Measurements from ENCODE around the gene PDGFD.

Gene PDGFD

DNA sequence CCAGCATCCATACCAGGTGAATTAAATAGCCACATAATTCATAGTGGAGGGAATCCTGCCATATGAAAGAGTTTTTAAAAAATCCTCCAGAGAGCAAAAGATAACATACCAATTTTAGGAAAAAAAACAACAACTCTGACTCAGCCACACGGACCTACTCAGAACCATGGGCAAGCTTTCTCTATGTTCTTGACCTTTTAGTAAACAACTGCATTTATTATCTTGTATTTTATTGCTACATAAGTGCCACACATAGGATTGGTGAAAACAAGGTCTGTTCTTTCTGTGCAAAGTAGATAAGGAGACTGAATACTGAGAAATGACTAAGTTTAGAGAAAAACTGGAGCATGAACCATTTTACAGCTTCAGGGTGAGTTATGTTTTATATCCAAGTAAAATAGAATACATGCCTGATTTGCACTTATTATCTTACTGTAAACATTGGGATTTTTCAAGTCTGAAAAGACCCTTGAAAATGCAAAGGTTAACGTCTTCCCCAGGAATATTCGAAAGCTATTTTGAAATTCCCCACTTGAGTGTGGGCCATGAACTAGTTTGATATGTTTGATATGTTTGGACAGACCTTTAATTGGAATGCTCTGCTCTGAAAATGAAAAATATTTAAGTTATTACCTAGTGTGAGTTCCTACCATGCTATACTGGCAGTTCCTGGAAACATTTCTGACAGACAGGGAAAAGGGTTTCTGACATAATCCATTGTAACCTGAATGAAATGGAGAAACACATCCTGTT is 217.0 kb downstream of the PDGFD start:
- no peak for DNase-seq

DNA sequence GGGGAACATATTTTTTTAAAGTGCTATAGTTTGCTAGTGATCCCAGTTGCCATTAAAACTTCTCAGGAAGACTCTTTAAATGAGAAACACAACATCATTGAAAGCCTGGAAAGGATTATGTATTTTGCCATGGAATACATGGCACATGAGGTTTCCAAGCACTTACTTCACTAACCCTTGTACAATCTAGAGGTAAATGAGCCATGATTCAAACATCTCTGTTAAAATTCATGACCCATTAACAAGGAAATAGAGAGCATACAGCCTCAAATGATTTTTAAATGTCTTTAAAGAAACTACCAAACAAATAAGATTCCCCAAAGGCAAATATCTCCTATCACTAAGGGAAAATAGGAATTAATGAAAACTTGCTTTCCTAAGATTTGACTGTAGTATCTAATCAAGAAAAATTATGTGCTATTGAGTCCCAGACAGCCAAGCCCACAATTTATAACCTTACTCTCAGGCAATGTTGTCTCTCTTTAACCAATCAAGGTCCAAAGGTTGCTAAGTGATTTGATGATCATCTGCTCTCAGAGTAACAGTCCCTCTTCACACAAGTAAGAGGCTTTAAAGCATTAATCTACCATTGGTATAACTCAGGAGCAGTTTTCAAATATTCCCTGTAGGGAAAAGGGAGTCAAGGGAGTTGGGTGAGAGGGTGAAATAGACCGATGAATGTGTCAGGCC is 219.6 kb downstream of the PDGFD start:
- DNase-seq = no peak

DNA sequence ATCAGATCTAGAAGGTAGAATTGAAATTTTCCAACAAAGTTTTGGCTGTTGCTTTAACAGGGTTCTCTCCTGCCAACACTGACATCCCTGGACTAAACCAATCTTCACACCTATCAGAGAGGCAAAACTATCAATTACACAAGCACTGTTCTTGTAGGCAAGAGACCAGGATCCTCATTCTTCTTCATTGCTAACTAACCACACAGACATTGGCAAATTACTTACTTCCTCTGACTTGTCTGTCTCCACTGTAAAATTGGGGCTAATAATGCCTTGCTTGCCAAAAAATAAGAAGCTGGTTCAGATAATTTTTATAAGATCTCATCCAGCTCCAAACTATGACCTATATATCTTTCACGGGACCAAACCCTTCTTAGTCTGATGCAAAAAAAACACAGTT is 221.3 kb downstream of the PDGFD start:
- DNase-seq = no peak

DNA sequence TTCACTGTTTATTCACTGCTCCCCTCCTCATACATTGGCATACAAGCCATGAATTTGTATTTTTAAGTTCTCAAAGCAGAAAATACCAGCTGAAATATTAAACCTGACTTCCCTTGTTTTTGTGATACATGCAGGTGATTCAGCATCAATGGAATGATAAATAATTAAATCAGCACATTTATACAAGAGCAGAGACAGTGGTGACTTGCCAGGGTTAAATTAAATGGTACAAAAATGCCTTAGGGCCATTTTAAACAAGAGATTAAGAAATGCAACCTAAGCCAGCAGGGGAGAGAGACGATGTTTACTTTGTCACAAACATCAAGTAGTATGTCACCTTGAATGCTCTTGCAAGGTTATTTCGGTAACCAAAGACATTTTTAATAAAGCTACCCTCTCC is 223.4 kb downstream of the PDGFD start:
- no peak for DNase-seq

DNA sequence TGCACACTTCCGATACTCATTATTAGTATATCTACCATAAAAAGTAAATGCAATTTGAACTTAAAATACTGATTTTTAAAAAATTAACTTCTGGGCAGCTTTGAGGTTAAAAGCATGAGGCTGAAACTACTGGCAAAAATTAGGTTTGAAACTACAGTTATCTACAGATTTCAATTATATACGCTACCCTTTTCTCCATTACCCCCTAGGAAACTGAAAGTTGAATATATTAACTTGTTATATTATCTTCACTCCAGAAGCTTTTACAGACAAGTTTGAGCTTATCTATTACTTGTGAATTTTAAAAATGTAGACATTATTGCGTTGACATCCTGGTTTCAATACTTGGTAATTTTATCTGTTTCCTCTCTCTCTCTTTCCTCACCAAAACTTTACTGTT is 224.3 kb downstream of the PDGFD start:
- DNase-seq = no peak

DNA sequence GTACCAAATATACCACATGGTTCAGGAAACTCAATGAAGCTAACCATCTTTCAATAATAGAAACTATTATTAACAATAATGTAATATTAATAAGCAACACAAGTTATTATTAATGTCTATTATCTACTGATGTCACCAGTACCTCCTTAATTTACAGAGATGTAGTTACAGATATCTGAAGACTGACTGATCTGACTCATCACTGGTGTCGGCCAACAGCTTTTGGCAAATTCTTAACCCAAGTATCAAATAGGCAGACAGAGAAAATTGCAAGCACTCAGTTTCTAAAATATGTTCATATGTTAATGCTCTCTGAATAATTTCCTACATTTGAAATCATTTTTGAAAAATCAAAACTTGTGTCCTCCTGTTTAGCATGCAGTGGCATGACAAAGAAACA is 227.9 kb downstream of the PDGFD start:
- no peak for DNase-seq

DNA sequence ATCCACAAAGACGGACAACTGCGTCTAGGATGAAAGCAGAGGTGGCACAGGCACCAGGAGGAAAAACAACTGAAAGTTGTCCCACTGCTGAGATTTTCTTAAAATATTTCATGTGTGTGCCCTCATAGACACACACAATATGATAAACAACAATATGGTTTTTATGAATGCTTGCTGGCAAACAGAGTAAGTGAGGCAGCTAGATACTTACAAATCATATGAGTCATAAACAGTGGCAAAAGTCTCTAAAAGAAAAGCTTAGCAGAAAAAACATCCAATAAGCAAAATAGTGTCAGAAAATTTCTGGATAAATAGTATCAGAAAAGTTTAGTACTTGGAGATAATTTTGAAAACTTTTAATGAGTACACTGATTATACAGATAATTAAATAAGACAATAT is 228.7 kb downstream of the PDGFD start:
- DNase-seq = no peak

DNA sequence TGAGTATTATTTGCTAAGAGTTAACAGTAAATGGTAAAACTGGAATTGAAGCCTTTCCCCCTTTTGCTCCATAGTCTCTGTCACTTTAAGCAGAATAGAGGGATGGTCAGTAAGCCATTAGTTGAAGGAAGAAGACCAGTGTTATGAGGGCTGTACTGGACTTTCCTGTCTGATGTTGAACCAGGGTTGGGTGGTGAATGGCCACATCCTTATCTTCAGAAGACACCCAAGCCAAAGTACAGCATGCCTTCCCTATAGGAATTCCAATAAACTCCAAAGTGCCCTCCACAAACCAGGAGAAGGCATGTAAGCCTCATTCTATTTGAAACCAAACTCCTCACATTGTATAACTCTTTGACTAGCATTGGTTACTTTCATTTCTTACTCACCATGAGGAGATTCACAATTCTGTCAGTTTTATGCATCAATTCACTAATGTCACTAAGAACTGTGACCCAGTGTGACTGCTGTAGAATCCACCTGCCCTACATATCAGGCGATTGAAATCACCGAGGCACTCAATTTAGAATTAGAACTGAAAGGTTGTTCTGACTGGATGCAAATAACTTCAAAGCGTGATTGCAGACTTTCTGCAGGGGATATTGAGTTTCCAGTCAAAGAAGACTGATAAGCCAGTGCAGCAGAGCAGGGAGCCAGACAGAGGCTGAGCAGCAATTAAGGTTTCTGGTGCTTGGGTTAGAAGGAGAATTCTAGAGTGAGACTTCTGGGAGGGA is 234.6 kb downstream of the PDGFD start:
- DNase-seq = no peak

DNA sequence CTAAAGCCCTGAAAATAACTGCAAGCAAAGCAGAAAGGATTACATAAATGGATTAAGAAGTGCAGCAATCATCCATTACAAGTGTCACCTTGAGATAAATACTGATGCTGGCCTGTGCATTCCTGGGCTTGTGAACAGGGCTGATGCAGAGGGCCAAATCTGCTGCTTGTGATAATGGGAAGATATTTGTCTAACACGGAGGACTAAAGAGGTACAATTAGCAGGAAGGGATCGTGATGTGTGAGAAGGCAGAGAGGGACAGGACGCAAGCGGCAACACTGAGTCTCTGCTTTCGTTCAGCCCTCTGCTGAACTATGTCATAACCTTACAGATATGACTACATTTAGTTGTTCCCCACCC is 235.2 kb downstream of the PDGFD start:
- DNase-seq = no peak

DNA sequence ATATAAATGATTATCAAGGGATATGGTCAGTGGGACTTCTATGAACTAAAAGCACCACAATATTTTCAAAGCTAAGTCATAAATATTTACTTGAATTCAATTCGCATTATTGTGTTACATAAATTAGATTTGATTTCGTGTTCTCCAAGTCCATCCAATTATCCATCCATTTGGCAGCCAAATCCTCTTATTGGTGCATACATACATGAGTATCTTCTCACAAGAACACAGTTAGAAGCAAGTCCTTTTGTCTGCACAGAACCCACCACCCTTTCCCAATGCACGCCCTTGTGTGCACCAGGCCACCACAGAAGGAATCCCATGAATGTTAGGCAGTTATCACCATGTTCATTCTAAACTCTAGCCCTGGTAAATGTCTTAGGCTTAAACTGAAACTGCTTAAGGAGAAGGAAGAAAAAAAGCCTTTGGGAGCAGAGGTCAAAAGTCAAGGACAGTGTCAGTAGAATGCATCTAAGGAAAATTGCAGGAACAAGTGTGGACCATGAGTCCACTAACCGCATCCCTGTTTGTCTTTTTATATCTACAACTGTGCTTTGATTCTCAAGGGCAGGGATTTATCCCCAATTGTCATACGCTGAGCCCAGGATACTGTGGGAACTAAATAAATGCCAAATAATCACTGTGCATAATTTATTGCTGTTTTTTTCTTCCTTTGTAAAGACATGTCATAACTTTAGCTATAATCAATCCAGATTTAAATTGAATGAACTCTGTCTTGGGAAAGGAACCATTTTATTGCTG is 235.7 kb downstream of the PDGFD start:
- DNase-seq = no peak

DNA sequence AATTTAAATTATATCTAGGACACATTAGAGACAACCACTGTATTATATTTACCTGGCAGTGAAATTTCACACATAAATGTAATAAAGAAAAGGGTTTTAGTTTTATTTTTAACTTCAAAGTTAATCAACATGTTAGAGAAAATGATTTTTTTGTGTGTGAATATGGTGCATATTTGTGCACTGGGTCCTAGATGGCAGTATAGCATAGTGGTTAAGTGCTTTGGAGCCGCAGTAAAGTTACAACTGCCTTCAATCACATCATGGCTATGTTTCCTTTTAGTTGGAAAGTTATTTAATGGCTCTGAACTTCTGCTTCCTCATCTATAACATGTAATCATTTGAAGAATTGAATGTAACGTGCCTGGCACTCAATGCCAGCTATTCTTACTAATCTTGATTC is 236.4 kb downstream of the PDGFD start:
- no peak for DNase-seq

DNA sequence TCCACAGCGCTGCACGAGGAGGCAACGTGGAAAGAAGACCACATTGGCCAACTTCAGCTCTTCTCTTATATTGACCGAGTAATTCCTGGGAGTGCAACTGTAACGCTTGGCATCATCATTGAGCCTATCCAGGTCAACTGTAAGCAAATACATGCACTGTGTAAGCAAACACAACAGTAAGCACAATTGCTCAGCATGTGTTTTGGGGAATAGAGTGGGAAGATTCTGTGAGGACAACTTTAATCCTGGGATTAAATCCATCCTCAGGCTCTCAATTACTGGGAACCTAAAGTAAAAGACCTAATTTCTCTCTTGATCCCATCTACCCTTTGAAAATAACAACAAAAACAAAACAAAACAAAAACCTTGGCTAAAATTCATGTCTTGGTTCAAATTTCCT is 237.0 kb downstream of the PDGFD start:
- no peak for DNase-seq

DNA sequence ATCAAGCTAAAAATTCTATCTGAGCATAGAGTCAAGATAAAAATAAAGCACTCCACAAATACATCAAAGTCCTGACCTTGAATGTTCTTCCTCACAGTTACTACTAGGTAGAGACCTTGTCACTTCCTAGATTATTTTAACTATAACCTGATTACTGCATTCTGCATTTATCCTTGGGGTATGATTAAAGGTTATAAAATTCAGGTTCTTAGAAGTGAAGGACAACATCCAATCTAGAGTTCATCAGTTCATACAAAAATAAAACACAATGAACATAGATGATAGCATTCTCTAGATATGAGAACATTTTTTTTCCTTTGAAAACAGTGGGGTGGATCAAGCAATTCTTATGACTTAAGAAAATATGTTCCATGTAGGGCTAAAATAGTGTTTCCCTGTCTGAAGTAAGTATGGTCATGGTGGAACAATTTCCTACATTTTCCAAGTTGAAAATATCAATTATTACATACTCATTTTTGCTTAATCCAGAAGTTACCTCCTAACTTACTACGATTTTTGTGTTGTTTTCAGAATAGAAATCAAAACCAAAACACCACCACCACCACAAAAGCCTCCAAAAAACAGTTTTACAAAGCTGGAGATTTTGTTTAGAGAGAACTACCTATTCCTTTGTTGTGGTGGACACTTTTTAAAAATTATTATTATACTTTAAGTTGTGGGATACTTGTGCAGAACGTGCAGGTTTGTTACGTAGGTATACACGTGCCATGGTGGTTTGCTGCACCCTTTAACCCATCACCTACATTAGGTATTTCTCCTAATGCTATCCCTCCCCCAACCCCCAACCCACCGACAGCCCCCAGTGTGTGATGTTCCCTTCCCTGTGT is 239.6 kb downstream of the PDGFD start:
- DNase-seq = no peak

DNA sequence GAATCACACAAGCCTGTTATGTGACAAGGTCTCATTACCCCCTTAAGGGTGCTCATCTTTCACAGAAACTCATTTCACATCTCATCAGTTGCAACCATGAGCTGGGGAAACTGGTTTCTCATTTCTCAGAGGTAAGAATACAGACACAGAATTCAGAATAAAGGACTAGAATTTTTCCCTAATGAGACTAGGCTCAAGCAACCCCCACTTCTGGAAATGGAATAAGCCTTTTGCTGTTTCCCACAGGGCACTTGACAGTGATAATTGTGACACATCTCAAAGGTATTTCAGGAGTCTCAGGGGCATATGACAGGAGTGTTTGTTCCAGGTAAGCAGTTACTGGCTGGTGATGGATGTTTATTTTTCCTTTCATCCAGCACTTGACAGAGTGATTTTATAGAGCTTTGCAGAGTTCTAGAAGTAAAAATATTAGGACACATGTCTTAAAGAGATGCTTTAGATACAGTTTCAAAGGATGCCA is 240.5 kb downstream of the PDGFD start:
- DNase-seq = no peak

DNA sequence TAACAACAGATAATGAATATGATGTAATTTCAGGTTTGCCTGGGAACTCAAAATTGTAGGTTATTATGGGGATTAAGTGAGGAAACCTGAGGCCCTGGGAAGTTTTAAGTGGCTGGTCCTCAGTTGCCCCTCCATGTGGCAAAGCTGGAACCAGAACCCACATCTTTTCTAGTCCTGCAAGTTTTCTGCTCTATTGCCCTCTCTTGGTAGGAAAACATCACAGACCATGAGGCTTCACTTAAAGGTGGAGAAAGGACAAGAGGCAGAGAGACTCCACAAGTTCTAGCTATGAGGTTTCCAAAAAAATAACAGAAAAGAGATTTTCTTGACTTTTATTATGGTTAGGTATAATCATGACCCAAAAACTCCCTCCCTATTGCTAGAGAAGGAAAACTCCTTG is 243.0 kb downstream of the PDGFD start:
- DNase-seq = no peak

DNA sequence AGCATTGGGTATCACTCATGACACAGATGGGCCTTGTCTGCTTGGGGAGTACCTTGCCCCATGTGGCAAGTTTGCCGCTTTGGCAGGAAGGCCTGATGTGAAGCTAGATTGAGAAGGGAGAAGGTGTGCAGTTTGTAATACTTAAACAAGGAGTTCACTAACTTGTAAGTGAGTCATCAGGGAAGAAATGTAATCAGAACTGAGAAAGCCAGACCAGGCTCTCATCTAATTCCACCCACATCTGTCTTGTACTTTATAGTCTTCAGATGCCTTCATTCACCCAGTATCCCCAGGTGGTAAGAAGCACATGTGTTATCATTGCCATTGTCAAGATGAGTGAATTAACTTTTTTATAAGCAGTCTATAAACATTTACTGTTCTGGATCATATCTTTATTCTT is 243.5 kb downstream of the PDGFD start:
- no peak for DNase-seq

DNA sequence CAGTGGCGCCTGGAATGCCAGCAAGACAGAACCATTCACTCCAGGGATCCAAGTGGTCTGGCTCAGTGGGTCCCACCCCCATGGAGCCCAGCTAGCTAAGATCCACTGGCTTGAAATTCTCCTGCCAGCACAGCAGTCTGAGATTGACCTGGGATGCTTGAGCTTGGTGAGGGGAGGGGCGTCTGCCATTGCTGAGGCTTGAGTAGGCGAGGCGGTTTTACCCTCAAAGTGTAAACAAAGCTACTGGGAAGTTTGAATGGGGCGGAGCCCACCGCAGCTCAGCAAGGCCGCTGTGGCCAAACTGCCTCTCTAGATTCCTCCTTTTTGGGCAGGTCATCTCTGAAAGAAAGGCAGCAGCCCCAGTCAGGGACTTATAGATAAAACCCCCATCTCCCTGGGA is 253.2 kb downstream of the PDGFD start:
- DNase-seq = no peak

DNA sequence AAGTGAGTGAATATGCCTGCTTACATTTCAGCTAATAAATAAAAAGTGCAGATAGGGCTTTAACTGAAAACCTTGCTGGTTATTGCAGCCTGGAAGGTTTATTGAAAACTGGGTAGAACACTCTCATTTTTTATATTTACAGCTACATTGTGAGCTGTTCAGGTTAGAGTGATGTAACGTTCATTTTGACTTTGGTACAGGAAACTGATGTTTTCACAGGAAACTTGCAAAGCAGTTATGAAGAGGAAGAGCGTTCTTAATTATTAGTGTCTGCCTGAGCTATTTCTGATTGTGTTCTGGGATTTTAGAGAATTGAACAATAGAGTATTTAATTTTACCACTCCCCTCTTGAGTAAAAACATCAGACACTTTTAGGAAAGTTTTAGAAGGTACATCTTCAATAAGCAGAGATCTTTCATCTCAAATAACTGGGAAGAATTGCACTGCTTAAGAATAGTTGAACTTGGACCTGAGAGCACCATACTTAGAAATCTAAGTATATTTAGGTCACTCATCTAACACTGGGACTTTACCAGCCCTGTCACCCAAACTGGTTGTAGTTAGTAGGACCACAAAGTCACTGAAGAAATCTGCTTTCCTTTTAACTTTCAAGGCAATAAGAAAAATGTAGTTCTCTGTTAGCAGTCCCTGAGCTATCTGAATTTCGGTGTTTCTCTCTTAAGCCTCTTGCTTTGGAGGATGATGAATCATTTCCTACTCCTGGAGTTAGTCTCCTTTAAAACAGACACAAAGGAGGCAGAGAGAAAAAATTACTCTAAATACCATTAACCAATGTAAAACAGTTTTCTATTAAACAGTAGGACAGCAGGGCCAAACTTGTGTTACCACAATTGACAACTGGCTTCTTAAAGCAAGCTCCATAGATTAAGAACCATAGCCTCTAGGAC is 256.1 kb downstream of the PDGFD start:
- DNase-seq = no peak

DNA sequence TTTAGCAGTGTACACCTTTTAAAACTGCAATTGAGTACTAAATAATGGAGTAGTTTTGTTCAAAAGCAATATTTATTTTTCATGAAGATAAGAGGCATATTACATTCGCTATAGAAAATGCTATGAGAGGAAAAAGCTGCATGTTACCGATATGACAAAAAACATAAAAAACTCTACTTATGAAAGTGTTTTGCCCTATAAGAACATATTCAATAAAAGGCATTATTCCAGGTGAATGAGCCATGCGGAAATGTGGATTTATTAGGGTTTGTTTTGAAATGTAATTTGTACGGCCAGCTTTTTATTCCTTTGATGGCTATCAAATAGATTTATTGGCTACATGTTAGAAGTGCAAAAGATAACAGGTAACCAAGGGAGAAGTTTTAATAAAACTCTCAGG is 256.8 kb downstream of the PDGFD start:
- no peak for DNase-seq

DNA sequence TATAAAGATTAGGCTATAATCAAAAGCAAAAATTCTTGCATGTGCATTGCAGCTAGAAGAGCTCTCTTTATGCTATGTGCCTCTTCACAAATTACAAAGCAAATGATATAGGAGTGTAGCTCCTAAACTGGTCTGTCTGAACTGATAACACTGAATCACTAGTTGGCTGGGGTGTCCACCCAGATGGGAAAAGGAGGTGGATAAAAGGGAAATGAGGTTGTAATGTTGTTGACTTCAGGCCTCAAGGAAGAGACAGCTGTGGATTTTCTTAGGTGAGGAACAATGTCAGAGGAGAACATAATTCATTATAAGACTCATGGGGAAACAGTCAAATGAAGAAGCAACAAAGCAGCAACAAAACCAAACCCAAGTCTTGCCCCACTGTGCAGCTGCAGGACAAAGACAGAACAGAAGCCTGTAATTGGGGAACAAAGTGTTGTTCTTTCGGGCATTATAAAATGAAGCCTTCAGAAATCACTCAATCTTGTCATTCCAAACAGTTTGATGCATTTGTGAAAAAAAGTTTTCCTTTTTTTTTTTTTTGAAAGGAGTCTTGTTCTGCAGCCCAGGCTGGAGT is 257.6 kb downstream of the PDGFD start:
- no peak for DNase-seq

DNA sequence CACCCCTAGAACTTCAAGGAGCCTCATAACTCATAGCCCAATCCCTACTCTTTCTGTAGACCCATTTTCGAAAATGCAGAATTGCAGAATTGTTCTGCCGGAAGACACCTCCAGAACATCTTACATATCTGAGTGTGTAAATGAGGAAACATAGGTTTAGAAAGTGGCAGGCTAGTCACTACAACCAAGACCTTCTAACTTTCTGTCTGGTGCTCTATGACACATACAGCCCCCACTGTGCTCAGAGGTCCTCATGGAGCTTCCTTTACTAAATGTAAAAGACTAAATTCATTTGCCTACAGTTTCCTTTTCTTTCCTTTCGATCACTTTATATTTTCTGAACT is 259.7 kb downstream of the PDGFD start:
- no peak for DNase-seq
